ENCODE results near the gene TLN1. TPM values are rescaled to one million over a fixed set of nuclear protein-coding genes. Genes with fewer than 3 reads are reported as not detected.

Gene TLN1
- total and polyA plus RNA-seq, 10 donors, result 79.9 to 881 (median 469) TPM

DNA sequence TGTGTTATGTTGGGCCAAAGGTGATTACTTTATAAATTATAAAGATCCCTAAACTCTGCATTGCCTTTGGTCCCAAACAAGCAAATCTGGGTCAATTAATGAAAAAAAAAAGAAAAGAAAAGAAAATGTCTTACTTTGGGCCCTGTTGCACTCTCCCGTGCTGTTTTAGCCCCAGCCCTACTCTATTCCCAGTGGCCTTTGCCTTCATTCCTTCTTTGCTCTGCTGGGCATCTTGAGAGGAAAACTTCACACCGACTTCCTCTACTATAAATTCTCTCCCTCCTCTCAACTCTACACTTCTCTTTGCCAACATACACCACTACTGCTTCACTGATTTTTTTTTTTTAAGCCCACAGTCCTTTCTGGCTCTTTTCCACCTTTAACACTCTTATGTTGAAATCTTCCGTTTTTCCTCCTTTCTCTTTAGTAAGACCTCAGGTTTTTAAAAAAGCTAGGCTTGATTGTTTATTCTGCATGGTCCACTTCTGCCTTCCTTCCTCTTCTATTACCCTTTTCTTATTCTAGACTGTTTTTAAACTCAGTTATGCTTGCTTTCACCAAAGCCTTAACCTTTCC is 26.6 kb upstream of the TLN1 start:
- intact Hi-C loops (cut with DNase I; ENCODE audit: low total_unique reads), result no loop called here
- Histone ChIP-seq H3K27me3 (replicated peaks in 1 of 7) (no peaks in the 10 kb centered on the region), H3K9me3 (no peaks in the 10 kb centered on the region), H3K4me3 (no peak overlapping the region), H3K4me1 (peaks cover 24 to 65% (median 34%) of the 10 kb centered on the region in 6 donors), H3K36me3 (peaks cover 0 to 21% (median 10%) of the 10 kb centered on the region in 6 donors), H3K27ac (peak overlapping the region; percentile 22 to 96 (median 86))
- no peak for TF ChIP-seq CTCF (IDR thresholded peaks at IDR 0.05 in 8 of 11, conservative IDR thresholded peaks at IDR 0.05 in 3 of 11)
- WGBS, 5 donors, result 23 to 39% (median 35%) methylated on average over 3 of the region's 3 CpGs
- no peak for DNase-seq

GRCh38 chr9:35757892-35758275 is 25.9 kb upstream of the TLN1 start:
- no peak for TF ChIP-seq POLR2AphosphoS5 (IDR thresholded peaks at IDR 0.05)
- TF ChIP-seq CTCF (IDR thresholded peaks at IDR 0.05 in 8 of 11, conservative IDR thresholded peaks at IDR 0.05 in 3 of 11), result no peak
- no peak for TF ChIP-seq POLR2A (IDR thresholded peaks at IDR 0.05)
- Histone ChIP-seq H3K9me3 (no peaks in the 10 kb centered on the region), H3K4me3 (peak overlapping the region in 4 of 8 donors; percentile 50 to 75 (median 66)), H3K27ac (peak overlapping the region; percentile 38 to 96 (median 90)), H3K27me3 (replicated peaks in 1 of 7) (no peaks in the 10 kb centered on the region), H3K36me3 (peaks cover 0 to 28% (median 17%) of the 10 kb centered on the region in 6 donors), H3K4me1 (peaks cover 24 to 65% (median 34%) of the 10 kb centered on the region in 6 donors)
- no peak for DNase-seq
- intact Hi-C loops (cut with DNase I; ENCODE audit: low total_unique reads), result no loop called here

- peaks cover 0 to 33% (median 22%) of the 10 kb centered on the region in 6 donors for H3K36me3 ChIP-seq
- intact Hi-C loops (cut with DNase I; ENCODE audit: low total_unique reads), result no loop called here
- no peaks in the 10 kb centered on the region for H3K27me3 ChIP-seq (replicated peaks in 1 of 7)
- H3K4me3 ChIP-seq, result peak overlapping the region; percentile 41 to 75 (median 64)
- H3K9me3 ChIP-seq, result no peaks in the 10 kb centered on the region
- 1 to 5% (median 2%) methylated on average over 18 to 20 of the region's 20 CpGs for WGBS, 5 donors
- DNase-seq, result no peak
- peaks cover 24 to 65% (median 34%) of the 10 kb centered on the region in 6 donors for H3K4me1 ChIP-seq
- peak overlapping the region; percentile 83 to 96 (median 90) for H3K27ac ChIP-seq
- TF ChIP-seq POLR2A (IDR thresholded peaks at IDR 0.05) (no peak), POLR2AphosphoS5 (IDR thresholded peaks at IDR 0.05) (peak; percentile 60 to 74 (median 69))
These were observed 25.4 kb upstream of the TLN1 start for GRCh38 chr9:35757226-35757891.

DNA sequence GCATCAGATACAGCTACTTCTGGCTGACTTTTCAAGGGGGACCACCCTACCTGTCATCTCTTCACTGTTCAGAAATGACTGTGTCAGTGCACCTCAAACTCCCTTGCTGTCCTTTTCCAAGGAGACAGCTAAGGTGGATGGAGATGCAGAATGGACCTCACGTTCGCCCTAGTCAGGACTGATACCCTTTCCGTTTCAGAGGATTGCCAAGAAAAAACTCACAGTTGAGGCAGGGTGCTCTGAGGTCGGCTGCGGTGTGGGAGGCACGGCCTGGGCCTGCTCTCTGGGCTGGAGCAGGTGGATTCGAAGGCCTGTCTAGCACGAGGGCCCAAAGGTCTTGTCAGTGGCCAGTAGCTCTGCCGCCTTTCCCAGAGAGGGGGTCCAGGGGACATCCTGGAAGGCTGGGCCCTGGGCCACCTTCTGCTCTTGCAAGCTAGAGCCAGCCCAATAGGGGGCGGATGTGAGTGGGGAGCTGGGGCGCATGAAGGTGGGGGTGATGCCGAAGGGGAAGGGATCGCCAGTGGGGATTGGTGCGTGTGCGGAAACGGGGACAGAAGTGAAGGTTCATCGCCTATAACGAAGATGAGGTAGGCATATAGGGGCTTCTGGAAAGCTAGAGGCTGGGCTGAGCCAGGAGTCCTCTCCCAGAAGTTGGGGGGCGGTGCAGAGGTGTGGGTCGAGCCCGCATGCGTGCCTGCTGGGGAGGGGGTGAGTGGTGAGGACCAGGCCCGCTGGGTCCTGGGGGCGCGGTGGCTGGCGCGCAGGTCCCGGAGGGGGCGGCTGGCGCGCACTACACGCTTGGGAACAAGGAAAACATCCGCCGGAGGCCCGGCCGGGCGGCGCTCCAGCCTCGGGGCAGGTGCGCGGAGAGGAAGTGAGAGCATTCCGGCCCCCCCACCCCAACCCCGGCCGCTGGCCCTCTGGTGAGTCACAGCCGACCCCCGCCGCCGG is 24.6 kb upstream of the TLN1 start:
- H3K4me1 ChIP-seq, result peaks cover 24 to 69% (median 34%) of the 10 kb centered on the region in 6 donors
- intact Hi-C loops (cut with DNase I; ENCODE audit: low total_unique reads), result no loop called here
- H3K27ac ChIP-seq, result peak overlapping the region; percentile 83 to 96 (median 90)
- H3K36me3 ChIP-seq, result peaks cover 0 to 41% (median 30%) of the 10 kb centered on the region in 6 donors
- no peaks in the 10 kb centered on the region for H3K27me3 ChIP-seq (replicated peaks in 1 of 7)
- H3K9me3 ChIP-seq, result no peaks in the 10 kb centered on the region
- no peak for TF ChIP-seq POLR2A (IDR thresholded peaks at IDR 0.05)
- TF ChIP-seq CTCF (IDR thresholded peaks at IDR 0.05 in 8 of 11, conservative IDR thresholded peaks at IDR 0.05 in 3 of 11), result peak; percentile 49 to 78 (median 68)
- TF ChIP-seq POLR2AphosphoS5 (IDR thresholded peaks at IDR 0.05), result peak; percentile 66 to 86 (median 78)
- 6 to 12% (median 8%) methylated on average over 27 to 48 of the region's 48 CpGs for WGBS, 5 donors
- DNase-seq, result peak; percentile 95
- peak overlapping the region; percentile 41 to 75 (median 64) for H3K4me3 ChIP-seq

All from spleen (tissue), 11 donors.